Islet of Langerhans (tissue), 1 donor: ENCODE data around the gene HIP1.
"Not testable (repeated sequence)": the region's sequence is repeated elsewhere in the genome, so short reads cannot be mapped to it uniquely, and the experiment has no call there.

Experiments used
- FAIRE-seq: peaks from one replicate; lab custom pipeline; 2011; peaks lifted over from hg19 to GRCh38; lab: Jason Lieb, UNC

HIP1 gene

GRCh38 chr7:75639886-75640190 is 98.9 kb downstream of the HIP1 start:
- FAIRE-seq: no peak

GRCh38 chr7:75639071-75639885 is 99.5 kb downstream of the HIP1 start:
- no peak for FAIRE-seq

- FAIRE-seq: no peak
These were observed 100.1 kb downstream of the HIP1 start for GRCh38 chr7:75638594-75639070.

- FAIRE-seq: no peak
These were observed 100.7 kb downstream of the HIP1 start for GRCh38 chr7:75637854-75638593.

GRCh38 chr7:75635036-75635435 is 103.7 kb downstream of the HIP1 start:
- FAIRE-seq: no peak

GRCh38 chr7:75632587-75632986 is 106.2 kb downstream of the HIP1 start:
- not testable (repeated sequence) for FAIRE-seq

DNA sequence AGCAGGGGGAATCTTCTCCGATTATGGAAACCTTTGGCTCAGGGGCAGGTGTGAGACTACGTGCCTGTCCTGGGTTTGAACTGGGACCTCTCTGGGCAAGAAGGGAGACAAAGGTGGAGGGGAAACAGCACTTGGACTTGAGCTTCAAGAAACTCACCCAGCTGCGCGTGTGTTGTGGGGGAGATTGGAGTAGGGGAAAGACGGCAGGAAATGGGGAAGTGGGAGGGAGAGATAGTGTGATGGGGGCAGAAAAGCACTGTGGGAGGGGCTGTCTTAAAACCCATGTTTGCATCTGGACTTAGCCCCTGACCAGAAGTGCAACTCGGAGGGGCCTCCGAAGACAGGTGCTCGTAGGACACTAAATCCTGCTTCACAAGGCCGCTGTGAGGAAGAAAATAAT is 107.0 kb downstream of the HIP1 start:
- FAIRE-seq: no peak

GRCh38 chr7:75630549-75630948 is 108.2 kb downstream of the HIP1 start:
- no peak for FAIRE-seq

GRCh38 chr7:75629044-75629443 is 109.7 kb downstream of the HIP1 start:
- FAIRE-seq: no peak

- FAIRE-seq: no peak
These were observed 110.7 kb downstream of the HIP1 start for GRCh38 chr7:75628055-75628454.

- FAIRE-seq: no peak
These were observed 111.8 kb downstream of the HIP1 start for GRCh38 chr7:75626954-75627353.

- no peak for FAIRE-seq
These were observed 112.9 kb downstream of the HIP1 start for GRCh38 chr7:75625868-75626267.

DNA sequence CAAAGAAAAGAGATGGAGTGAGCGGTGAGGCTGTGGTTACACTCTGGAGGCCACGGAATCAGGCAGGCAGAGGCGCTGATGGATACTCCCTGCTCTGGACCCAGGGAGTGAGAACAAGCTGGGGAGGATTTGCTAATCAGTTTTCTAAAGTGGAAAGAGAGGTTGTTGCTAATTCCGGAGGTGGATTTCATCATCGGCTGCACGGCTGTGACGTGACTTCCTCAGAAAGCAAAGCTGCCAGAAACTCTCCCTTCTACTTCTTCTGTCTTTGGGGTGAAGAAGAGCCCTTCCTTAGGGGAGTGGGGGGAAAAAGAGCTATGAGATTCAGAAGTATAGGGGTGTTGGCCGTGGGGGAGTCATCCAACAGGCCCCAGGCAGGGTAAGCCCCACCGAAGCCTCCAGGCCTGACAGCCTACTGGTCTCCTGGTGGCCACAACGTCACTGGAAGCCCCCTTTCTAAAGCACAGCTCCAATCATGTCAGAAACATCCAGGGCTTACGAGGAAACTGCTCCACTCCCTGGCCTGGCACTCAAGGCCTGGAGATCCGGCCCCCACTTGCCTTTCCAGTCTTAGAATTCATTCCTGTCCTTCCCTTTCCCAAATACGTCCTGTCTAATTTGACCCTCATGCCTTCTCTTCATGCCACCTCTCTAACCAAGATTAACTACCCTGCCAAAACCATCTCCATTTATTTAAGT is 114.5 kb downstream of the HIP1 start:
- FAIRE-seq: no peak

GRCh38 chr7:75623390-75624133 is 115.2 kb downstream of the HIP1 start:
- no peak for FAIRE-seq

DNA sequence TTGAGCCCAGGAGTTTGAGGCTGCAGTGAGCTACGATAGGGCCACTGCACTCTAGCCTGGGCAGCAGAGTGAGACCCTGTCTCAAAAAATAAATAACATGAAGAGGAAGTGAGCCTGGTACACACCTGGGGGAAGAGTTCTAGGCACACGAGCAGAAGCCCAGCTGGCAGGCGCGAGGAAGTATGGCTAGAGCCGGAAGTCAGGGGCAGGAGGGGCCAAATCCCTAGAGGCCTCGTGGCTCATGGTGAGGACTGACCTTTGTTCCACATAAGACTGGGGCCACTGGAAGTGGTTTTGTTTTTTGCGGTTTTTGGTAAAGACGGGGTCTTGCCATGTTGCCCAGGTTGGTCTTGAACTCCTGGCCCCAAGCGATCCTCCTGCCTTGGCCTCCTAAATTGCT is 117.6 kb downstream of the HIP1 start:
- no peak for FAIRE-seq

GRCh38 chr7:75619636-75620035 is 119.1 kb downstream of the HIP1 start:
- no peak for FAIRE-seq

DNA sequence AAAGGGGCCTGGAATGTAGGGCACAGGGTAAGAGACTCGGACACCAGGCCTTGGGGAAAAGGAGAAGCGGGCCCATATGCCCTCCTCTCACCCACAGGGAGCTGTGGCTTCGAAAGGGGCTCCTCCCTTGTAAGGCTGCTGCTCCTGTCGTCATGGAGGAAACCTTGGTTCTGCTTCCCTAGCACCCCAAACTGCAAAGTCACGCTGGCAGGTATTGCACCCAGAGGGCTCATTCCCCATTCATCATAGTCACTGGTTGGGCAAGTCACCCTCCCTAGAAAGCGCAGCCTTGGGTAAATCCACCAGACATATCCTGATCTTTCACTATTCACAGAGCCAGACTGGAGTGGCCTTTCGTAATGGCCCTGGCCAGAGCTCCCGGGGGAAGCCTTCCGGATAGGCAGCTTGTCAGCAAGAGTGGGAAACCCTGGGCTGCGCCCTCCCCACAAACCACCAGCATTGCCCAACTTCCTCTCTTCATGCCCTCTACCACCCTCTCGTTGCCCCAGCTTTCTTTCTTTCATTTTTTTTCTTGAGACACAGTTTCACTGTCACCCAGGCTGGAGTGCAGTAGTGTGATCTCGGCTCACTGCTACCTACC is 121.0 kb downstream of the HIP1 start:
- no peak for FAIRE-seq

GRCh38 chr7:75616421-75617167 is 122.1 kb downstream of the HIP1 start:
- FAIRE-seq: no peak

DNA sequence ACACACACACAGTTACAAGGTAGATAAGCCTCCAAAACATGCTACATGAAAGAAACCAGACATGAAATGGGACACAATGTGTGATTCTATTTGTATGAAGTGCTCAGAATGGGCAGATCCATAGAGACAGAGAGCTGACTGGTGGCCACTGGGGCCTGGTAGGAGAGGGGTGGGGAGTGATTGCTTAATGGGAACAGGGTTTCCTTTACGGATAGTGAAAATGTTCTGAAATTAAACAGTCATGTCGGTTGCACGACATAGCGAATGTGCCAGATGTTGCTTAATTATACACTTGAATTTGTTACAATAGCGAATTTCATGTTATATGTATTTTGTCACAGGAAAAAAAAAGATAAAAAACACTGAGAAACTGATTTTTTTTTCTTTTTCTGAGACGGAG is 124.3 kb downstream of the HIP1 start:
- no peak for FAIRE-seq

GRCh38 chr7:75613351-75613750 is 125.4 kb downstream of the HIP1 start:
- FAIRE-seq: no peak

DNA sequence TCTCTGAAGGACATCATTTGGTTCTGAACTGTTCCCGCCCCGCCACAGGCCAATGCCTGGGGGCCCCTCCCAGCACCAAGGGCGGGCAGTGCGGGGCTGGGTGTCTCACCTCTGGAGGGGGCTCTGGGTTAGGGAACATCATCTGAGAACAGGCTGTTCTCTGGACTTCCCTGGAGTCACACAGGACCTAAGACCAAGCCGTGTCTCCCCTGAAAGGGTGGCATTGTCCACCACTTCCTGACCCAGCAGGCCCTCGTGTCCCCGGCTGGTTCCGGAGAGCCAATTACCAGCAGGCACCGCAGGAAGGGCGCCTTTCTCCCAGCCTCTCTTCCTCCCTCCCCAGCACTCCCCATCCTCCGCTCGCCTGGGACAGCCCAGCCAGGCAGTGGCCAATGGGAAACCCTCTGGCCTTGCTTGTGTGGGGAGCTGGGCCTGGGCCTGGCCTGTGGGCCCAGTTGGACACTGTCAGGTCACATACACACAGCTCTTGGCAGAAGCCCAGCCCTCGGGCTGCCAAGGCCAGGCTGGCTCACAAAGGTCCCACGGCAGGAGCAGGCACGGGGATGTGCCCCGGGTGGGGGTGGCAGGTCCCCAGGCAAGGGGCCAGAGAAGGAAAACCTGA is 127.1 kb downstream of the HIP1 start:
- no peak for FAIRE-seq
